Measurements from ENCODE around the gene AK1.
A peak's percentile ranks its signal among the peaks of the same experiment; 100 is the strongest.
"Not testable (repeated sequence)": the region's sequence is repeated elsewhere in the genome, so short reads cannot be mapped to it uniquely, and the experiment has no call there.

AK1 gene

DNA sequence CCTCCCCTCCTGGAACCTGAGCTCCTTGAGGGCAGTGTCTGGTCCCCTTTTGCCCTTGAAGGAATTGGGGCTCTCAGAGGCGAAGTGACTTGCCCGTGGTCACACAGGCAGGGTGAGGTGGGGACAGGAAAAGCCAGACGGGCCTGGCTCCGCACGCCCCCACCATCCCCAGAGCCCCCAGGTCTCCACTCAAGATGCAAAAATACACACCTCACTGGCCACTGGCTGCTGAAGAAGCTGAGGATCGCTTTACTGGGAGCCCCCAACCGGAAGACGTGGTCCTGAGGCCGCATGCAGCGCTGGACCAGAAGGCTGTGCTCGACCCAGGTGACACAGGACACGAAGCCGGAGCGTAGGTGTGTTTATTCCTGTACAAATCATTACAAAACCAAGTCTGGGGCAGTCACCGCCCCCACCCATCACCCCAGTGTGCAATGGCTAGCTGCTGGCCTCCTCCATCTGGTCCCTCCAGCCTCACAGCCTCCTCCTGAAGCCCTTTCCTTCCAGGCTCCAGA lies 7.6 kb upstream of the AK1 start:
- DNase-seq (ENCODE audit: low read depth in 2 of 2), result no peak

GRCh38 chr9:127884427-127884911 lies 7.0 kb upstream of the AK1 start:
- DNase-seq (ENCODE audit: low read depth in 2 of 2), result no peak

DNA sequence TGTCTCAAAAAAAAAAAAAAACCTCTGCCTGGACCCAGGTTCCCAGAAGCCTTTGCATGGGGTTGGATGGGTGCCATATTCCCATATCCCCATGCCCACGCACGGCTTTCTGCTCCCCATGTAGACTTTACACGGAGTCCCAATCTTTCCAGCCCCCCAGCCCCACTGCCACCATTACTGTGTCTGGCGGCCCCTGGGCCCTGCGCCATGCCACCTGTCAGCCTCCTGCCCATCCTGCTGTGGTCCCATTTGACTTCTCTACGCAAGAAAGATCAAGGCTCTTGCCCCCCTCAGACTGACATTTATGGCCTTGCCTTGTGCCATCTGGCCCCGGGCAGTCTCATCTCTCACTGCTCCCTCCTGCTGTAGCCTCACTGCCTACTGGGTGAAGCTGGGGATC lies 6.5 kb upstream of the AK1 start:
- no peak for DNase-seq (ENCODE audit: low read depth in 2 of 2)

DNA sequence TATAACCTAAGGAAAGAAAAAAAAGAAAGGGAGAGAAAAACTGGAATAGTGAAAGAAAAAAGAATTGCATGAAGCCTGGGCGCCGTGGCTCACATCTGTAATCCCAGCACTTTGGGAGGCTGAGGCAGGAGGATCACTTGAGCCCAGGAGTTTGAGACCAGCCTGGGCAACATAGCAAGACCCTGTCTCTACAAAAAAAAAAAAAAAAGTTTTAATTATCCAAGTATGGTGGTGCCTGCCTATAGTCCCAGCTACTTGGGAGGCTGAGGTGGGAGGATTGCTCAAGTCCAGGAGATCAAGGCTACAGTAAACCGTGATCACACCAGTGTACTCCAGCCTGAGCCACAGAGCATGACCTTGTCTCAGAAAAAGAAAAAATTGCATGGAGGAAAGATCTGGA lies 4.2 kb upstream of the AK1 start:
- DNase-seq (ENCODE audit: low read depth in 2 of 2), result not testable (repeated sequence)

DNA sequence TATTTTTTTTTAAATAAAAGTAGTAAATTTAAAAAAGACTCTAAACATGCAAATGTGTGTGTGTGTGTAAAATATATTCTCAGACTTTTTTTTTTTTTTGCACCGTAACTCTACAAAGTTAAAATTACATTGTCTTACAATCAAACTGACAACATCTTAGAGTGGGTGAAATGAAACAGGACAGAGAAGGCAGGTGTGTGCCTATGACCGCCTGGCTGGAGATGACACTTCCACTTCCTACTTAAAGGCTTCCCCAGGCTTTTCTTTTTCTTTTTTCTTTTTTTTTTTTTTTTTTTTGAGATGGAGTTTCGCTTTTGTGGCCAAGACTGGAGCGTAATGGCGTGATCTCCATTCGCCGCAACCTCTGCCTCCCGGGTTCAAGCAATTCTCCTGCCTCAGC lies 2.7 kb upstream of the AK1 start:
- DNase-seq (ENCODE audit: low read depth in 2 of 2), result no peak

- DNase-seq (ENCODE audit: low read depth in 2 of 2), result no peak
Observed at GRCh38 chr9:127878652-127879390, 1.3 kb upstream of the AK1 start.

- no peak for DNase-seq (ENCODE audit: low read depth in 2 of 2)
Observed at GRCh38 chr9:127878001-127878651, 651 bp upstream of the AK1 start.

DNA sequence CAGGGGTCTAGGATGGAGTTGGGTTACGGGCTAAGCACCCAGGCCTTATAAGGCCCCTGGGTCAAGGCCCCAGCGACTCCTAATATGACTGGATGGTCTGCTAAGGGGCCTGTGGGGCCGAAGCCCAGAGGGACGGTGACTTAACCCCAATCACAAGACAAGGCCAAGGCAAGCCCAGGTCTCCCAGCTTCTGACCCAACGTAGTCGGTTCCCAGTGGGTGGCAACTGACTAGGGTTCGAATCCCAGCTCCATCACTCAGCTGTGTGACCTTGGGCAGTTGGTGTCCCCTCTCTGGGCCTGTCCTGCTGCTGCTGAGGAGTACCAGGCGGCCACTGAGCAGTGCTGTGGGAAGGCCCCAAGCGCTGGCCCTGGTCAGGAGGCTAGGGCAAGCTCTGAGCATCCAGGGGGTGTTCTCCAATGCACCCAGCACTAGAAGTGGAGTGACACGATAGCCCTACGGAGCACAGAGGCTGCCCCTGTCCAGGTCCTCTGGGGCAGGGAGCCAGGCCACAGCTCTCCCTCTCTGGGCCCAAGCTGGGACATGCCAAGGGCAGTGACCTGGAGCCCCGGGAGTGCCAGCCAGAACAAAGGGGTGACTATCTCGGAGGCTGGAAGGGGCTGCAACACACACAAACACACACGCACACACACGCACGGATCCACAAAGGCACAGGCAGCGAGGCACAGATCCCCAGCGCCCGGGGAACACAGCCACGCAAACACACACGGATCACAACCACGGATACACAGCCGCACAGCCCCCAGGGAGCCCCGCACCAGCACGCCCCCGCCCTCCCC lies 512 bp downstream of the AK1 start:
- DNase-seq (ENCODE audit: low read depth in 2 of 2), result no peak

DNA sequence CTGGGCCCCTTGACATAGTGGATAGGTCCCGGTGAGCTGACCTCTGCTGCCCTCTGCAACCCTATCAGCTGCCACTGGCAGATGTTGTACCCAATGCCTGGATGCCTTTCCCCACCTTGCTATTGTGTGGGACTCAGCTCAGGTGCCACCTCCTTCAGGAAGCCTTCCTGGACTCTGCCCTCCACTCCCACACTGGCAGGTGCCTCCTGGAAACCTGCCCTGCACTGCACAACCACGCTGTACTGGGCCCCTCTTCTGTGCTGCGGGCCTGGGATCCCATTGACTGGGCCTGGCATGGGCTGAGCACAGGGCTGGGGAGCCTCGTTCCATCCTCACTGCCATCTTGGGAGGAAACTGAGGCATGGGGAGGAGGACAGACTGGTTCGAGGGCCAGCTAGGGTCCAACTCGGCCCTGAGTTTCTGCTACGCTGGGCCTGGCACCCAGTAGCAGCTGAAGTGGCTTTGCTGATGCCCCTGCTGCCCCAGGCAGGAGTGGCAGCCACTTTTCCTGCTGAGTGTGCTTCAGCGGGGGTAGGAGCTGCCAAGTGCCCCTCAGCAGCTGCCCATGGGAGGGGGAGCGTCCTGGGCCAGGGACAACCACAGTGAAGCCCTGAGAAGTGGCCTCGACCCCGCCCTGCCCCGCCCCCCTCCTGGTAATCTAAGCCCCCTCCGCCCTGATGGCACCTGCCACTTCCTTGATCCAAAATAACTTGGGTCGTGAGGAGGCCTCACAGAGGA lies 1.3 kb downstream of the AK1 start:
- no peak for DNase-seq (ENCODE audit: low read depth in 2 of 2)

GRCh38 chr9:127875306-127875966 lies 2.0 kb downstream of the AK1 start:
- DNase-seq (ENCODE audit: low read depth in 2 of 2), result no peak

GRCh38 chr9:127874301-127875221 lies 2.9 kb downstream of the AK1 start:
- DNase-seq (ENCODE audit: low read depth in 2 of 2), result no peak

DNA sequence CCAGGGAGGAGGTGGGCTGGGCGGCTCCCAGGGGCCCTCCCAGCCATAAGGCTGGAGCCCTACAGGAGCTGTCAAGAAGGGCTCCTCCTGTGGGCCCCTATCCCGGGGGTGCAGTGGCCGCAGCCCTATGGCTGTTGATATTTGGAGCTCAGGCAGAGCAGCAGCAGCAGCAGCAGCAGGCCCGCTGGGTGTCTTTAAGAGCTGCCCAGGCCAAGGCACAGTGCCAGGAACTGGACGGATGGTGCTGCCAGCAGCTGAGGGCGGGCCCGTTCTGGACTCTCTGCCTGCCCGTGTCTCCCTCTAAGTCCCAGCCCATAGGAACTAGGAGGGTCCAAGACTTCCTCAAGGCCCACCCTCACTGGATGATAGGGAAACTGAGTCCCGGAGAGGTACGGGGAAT lies 3.6 kb downstream of the AK1 start:
- DNase-seq (ENCODE audit: low read depth in 2 of 2), result no peak

- DNase-seq (ENCODE audit: low read depth in 2 of 2), result no peak
Observed at GRCh38 chr9:127873223-127873691, 4.2 kb downstream of the AK1 start.

DNA sequence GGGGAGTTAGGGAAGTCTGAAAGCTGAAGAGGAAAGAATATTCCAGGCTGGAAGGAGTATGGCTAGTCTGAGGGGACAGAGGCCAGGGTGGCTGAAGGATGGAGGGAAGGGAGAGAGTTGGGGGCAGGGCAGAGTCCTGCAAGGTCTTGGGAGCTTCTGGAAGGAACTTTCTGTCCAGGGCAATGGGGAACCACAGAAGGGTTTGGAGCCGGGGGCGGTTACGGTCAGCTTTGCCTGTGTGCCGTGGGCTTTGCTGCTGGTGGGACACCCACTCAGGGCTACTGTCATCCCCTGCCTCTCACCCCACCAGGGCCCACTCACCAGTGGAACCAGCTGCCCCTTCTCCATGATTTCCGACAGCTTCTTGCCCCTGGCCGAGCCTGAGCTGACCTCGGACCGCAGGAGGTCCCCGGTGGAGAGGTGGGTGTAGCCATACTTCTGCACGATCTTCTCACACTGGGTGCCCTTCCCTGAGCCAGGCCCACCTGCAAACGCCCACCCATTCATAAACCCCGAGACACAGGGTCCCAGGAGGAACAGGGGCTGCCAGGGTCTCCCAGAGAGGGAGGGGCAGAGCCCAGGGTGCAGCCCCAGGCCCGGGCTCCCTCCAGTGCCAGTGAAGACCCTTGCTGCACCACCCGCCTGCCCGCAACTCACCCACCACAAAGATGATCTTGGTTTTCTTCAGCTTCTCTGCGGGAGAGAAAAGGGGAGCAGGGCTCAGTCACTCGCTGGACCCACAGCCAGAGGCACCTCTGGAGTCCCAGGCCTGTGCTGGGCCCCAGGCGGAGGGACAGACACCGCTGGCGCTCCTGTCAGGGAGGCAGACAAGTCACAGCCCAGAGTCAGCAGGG lies 4.9 kb downstream of the AK1 start:
- no peak for DNase-seq (ENCODE audit: low read depth in 2 of 2)

DNA sequence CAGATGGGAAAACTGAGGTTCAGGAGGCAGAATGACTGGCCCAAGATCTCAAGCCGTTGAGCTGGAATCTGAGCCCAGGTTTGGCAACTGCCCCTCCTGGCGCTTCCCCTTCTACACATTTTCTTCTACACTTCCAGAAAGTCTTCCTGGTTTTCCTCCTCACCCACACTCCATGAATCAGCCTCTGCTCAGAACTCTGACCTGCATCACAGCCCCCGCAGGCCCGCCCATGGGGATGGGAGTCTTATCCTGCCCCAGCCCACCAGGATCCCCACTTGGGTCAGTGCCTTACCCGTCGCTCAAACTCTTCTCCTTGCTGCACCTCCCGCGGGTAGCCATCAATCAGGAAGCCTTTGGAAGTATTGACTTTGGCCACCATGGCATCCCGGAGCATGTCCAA lies 5.9 kb downstream of the AK1 start:
- DNase-seq (ENCODE audit: low read depth in 2 of 2), result no peak

DNA sequence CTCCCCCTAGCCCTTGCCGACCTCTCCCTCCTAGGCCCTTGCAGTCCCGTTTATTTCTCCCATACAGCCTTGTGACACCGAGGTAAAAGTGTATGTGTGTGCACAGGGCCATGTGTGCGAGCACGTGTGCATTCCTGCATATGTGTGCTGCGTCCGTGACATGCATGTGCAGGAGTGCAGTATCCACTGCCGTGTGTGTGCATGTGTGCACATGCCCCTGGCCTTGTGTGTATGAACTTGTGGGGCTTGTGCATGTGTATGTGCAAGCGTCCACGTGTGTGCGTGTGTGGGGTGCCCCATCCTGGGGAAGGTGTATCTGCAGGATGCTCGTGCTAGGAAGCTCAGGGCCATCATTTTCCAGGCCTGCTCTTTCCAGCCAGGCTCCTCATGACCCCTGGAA lies 6.6 kb downstream of the AK1 start:
- DNase-seq (ENCODE audit: low read depth in 2 of 2), result no peak

GRCh38 chr9:127870153-127870491 lies 7.4 kb downstream of the AK1 start:
- DNase-seq (ENCODE audit: low read depth in 2 of 2), result not testable (repeated sequence)

DNA sequence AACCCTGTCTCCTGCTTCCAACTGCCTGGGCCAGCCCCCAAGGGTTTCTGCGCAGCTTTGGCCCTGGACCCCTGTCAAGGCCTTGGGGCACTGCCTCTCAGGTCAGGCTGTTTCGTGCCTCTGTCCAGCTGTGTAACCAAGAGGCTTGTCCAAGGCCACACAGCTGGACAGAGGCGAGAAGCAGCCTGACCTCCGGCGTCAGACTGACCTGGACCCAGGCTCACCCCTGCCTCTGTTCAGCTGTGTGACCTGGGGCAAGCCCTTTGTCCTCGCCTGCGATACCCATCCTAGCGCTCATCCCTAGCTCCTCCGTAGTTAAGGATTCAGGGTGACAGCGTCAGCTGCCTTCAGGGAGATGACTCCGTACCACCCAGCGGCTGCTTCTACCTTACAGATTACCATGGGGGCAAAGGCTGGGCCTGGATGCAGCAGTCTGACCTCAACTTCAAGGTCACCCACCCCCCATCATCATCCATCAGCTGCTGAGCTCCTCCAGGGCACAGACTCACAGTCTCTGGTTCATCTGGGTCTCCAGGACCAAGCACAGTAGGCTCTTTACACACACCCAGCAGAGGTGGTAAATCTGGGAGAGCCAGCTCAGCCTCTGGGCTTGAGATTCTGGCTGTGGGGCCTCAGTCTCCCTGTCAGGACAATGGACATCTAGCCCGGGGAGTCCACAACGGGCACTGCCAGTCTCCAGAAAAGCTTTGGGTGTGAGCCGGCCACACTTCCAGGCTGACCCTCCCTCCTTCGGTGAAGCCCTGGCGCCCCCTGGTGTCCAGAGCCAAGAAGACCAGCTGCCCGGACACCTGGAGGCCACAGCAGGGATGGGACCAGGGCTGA lies 7.9 kb downstream of the AK1 start:
- peak; percentile 81 to 84 for DNase-seq (ENCODE audit: low read depth in 2 of 2)

Measured in stimulated activated CD8-positive, alpha-beta memory T cell treated with anti-CD3 and anti-CD28 coated beads, Interleukin-2, amount 100 ng/mL, for 48 hours (primary cell).